ENCODE results near the gene SLC25A29.
"Not testable (repeated sequence)": the region's sequence is repeated elsewhere in the genome, so short reads cannot be mapped to it uniquely, and the experiment has no call there.

Gene SLC25A29

GRCh38 chr14:100292776-100293461, 13.3 kb downstream of the SLC25A29 start:
- DNase-seq, result no peak

GRCh38 chr14:100292301-100292775, 13.9 kb downstream of the SLC25A29 start:
- no peak for DNase-seq

- DNase-seq, result no peak
Measured at GRCh38 chr14:100291305-100292075, 14.8 kb downstream of the SLC25A29 start.

GRCh38 chr14:100290607-100291304, 15.5 kb downstream of the SLC25A29 start:
- no peak for DNase-seq

- DNase-seq, result no peak
Measured at GRCh38 chr14:100289916-100290606, 16.2 kb downstream of the SLC25A29 start.

GRCh38 chr14:100288382-100289185, 17.7 kb downstream of the SLC25A29 start:
- no peak for DNase-seq

GRCh38 chr14:100287998-100288295, 18.3 kb downstream of the SLC25A29 start:
- DNase-seq, result not testable (repeated sequence)

GRCh38 chr14:100287202-100287997, 18.8 kb downstream of the SLC25A29 start:
- no peak for DNase-seq

GRCh38 chr14:100286484-100287191, 19.6 kb downstream of the SLC25A29 start:
- DNase-seq, result no peak

GRCh38 chr14:100285913-100286400, 20.3 kb downstream of the SLC25A29 start:
- DNase-seq, result no peak

GRCh38 chr14:100285021-100285912, 21.0 kb downstream of the SLC25A29 start:
- peak; percentile 72 for DNase-seq

GRCh38 chr14:100283984-100284881, 22.0 kb downstream of the SLC25A29 start:
- DNase-seq, result no peak

- DNase-seq, result not testable (repeated sequence)
Measured at GRCh38 chr14:100283436-100283835, 22.8 kb downstream of the SLC25A29 start.

GRCh38 chr14:100282766-100283419, 23.4 kb downstream of the SLC25A29 start:
- DNase-seq, result no peak

- no peak for DNase-seq
Measured at GRCh38 chr14:100282083-100282350, 24.2 kb downstream of the SLC25A29 start.

GRCh38 chr14:100281286-100282082, 24.8 kb downstream of the SLC25A29 start:
- no peak for DNase-seq

GRCh38 chr14:100279563-100279962, 26.7 kb downstream of the SLC25A29 start:
- DNase-seq, result no peak

Data from EL (cell line).